HCT116 (cell line): ENCODE measurements around the gene NOL9.

ENCODE experiments used
- CTCF ChIP-seq, 3 experiments: fragments of 200-600 bp in 1 of 3; sonication (generic) in 1 of 3; IDR thresholded peaks in 2 of 3; conservative IDR thresholded peaks in 1 of 3; 2 replicates each; pipeline ENCODE4 v1.5.1; 2012 to 2017; ENCODE audit warnings: low read depth in 2 of 3, low read length in 2 of 3, antibody characterized with exemption in 1 of 3, borderline replicate concordance in 1 of 3, control low read depth in 1 of 3, mild to moderate bottlenecking in 1 of 3, mixed read lengths in 1 of 3, mixed run types in 1 of 3, moderate library complexity in 1 of 3; ENCODE audit not compliant: insufficient read depth in 1 of 3
- ELF1 ChIP-seq: IDR thresholded peaks from 2 replicates; pipeline ENCODE4 v1.6.1; 2012; ENCODE audit warnings: low read depth, borderline replicate concordance
- EZH2 ChIP-seq: fragments of 200-600 bp; sonication (generic); IDR thresholded peaks from 2 replicates; pipeline ENCODE4 v1.6.1; 2017; ENCODE audit warnings: antibody characterized with exemption, mixed run types
- EZH2phosphoT487 ChIP-seq: fragments of 200-600 bp; IDR thresholded peaks from 2 replicates; pipeline ENCODE4 v1.6.1; 2018; ENCODE audit warnings: antibody characterized with exemption, borderline replicate concordance
- POLR2A ChIP-seq: IDR thresholded peaks from 2 replicates; pipeline ENCODE4 v1.7.0; 2011; ENCODE audit warnings: borderline replicate concordance; ENCODE audit not compliant: insufficient read depth, insufficient read length; ENCODE audit errors: extremely low read depth
- POLR2AphosphoS5 ChIP-seq: IDR thresholded peaks from 2 replicates; pipeline ENCODE4 v1.6.1; 2011; ENCODE audit warnings: mild to moderate bottlenecking, low read depth, low read length, moderate library complexity
- REST ChIP-seq: IDR thresholded peaks from 2 replicates; pipeline ENCODE4 v1.6.1; 2012; ENCODE audit warnings: low read depth
- SRF ChIP-seq: IDR thresholded peaks from 2 replicates; pipeline ENCODE4 v1.6.1; 2012; ENCODE audit warnings: low read depth
- ZBTB33 ChIP-seq: IDR thresholded peaks from 2 replicates; pipeline ENCODE4 v1.6.1; 2011; ENCODE audit warnings: mild to moderate bottlenecking, low read length, moderate library complexity; ENCODE audit not compliant: insufficient replicate concordance; ENCODE audit errors: extremely low read depth

DNA sequence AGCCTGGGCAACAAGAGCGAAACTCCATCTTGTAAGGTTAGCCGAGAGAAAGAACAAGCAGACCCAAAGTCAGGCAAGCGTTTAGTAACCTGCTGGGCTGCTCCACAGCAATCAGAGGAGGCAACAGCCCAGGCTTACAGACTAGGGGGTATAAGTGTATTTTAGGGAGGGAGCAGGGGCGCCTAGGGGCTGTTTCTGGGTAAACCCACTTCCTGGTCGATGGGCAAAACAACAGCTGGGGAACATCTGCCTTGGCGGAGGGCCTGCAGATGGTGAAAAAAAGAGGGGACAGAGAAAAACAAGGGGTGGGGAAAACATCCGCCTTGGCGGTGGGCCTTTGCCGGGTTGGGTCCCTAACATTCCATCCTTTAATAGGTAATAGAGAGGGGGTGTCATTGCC is 6.0 kb upstream of the NOL9 start:
- TF ChIP-seq POLR2A: no peak
- no peak for TF ChIP-seq CTCF (IDR thresholded peaks at IDR 0.05 in 2 of 3, conservative IDR thresholded peaks at IDR 0.05 in 1 of 3; ENCODE audit: borderline replicate concordance in 1 of 3, insufficient read depth in 1 of 3, low read depth in 2 of 3, low read length in 2 of 3)
- no peak for TF ChIP-seq ZBTB33
- TF ChIP-seq REST: no peak
- no peak for TF ChIP-seq EZH2
- no peak for TF ChIP-seq EZH2phosphoT487
- TF ChIP-seq ELF1: no peak
- TF ChIP-seq SRF: no peak
- no peak for TF ChIP-seq POLR2AphosphoS5
